GM19238 (cell line): ENCODE measurements around the gene COL1A1.

Experiments used
- DNase-seq: peaks from one replicate; pipeline ENCODE4 v3.0.0; 2011; ENCODE audit warnings: low spot score; ENCODE audit not compliant: insufficient read length

COL1A1 gene

GRCh38 chr17:50200457-50201275 is 765 bp downstream of the COL1A1 start:
- peak; percentile 87 for DNase-seq

DNA sequence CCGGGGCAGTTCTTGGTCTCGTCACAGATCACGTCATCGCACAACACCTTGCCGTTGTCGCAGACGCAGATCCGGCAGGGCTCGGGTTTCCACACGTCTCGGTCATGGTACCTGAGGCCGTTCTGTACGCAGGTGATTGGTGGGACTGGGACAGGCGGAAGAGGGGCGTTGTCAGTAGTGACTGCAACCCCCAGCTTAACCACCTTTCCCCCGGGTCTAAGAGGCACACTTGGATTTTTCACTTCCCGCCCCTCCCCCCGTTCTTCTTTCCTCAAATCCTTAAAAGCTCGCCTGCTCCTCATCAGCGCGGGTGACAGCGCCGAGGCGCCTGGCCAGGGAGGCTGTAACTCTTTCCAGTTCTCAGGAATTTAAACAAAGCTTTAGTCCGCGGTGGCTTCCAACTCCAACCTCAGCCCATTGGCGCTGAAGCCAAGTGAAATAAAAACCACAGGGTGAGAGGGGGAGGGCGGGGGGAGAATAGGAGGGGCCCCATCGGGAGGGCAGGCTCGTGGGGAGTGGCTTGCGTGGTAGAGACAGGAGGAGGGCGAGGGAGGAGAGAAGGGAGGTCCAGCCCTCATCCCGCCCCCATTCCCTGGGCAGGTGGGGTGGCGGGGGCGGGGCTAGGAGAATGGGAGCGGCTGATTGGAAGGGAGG is 1.5 kb downstream of the COL1A1 start:
- peak; percentile 63 for DNase-seq

GRCh38 chr17:50199211-50199802 is 2.1 kb downstream of the COL1A1 start:
- DNase-seq: no peak

GRCh38 chr17:50198026-50198669 is 3.3 kb downstream of the COL1A1 start:
- no peak for DNase-seq

GRCh38 chr17:50196826-50197225 is 4.6 kb downstream of the COL1A1 start:
- DNase-seq: no peak

GRCh38 chr17:50196036-50196435 is 5.4 kb downstream of the COL1A1 start:
- no peak for DNase-seq

DNA sequence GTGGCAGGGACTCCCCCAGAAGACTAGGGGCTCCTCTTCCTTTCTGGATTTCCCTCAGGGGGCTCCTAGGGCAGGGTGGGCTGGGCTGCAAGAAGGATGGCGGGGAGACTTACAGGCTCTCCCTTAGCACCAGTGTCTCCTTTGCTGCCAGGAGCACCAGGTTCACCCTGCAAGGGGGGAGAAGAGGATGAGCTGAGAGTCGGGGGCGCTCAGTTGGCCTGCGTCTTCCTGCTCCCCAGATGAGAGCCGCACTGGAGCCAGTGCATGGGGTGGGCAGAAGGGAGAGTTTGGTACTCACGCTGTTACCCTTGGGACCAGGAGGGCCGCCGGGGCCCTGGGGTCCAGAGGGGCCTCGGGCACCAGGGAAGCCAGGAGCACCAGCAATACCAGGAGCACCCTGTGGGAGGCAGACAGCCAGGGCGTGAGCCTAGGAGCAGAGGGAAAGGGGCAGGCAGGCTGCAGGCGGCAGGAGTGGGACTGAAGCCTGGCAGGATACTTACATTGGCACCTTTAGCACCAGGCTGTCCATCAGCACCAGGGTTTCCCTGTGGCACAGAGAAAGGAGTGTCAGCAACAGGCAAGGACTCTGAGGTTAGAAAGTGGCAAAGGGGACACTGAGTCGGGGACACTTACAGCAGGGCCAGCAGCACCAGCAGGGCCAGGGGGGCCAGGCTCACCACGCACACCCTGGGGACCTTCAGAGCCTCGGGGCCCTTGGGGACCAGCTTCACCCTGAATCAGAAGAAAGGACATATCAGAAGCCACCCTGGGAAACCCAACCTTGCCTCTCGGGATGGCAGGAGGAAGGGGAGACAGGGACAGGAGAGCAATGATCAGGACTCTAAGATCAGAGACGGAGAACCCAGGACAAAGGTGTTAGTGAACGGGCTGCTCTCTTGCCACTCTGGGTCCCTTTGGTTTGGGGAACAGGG is 6.2 kb downstream of the COL1A1 start:
- DNase-seq: no peak

DNA sequence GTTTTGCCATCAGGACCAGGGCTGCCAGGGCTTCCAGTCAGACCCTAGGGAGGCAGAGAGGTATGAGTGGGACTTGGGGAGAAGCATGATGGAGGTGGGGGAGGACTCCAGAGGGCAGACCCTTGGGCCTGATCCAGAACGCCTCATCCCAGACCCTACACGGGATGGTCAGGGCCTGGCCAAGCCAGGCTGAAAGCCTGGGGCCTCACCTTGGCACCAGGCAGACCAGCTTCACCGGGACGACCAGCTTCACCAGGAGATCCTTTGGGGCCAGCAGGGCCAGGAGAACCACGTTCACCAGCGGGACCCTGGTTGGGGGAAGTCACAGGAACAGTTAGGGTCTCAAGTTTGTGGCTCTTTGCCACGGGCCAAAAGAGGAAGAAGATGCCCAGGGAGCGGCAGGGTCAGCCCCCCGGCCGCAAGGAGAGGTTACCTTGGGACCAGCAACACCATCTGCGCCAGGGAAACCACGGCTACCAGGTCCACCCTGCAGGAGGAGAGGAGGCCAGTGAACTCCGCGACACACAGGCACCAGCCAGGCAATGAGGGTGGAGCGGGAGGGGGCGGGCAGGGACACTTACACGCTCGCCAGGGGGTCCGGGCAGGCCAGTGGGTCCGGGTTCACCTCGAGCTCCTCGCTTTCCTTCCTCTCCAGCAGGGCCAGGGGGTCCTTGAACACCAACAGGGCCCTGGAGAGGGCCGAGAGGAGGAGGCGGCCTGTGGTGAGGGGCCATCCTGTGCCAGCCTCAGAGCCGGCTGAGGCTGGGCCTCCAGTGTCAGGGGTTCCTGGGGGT is 7.1 kb downstream of the COL1A1 start:
- DNase-seq: no peak

GRCh38 chr17:50192618-50193291 is 8.7 kb downstream of the COL1A1 start:
- no peak for DNase-seq

DNA sequence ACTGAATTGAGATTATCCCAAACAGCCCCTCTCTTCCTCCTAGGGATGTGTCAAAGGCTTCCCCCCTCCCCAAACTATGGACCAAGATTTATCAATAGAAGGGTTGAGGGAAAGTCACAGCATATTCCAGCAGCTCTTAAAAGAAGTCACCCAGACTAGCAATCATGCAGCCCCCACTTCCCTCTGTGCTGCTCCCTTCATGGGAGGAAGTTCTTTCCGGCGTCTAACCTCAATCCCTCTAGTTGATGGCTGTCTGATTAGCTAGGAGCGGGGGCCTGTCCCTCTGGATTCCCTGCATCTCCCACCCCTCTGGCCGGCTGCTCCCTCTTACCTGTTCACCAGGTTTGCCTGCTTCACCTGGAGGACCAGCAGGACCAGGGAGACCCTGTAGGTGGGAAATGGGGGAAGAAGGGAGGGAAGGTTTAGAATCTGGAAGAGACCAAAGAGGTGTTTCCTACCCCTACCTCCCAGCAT is 9.2 kb downstream of the COL1A1 start:
- DNase-seq: no peak

DNA sequence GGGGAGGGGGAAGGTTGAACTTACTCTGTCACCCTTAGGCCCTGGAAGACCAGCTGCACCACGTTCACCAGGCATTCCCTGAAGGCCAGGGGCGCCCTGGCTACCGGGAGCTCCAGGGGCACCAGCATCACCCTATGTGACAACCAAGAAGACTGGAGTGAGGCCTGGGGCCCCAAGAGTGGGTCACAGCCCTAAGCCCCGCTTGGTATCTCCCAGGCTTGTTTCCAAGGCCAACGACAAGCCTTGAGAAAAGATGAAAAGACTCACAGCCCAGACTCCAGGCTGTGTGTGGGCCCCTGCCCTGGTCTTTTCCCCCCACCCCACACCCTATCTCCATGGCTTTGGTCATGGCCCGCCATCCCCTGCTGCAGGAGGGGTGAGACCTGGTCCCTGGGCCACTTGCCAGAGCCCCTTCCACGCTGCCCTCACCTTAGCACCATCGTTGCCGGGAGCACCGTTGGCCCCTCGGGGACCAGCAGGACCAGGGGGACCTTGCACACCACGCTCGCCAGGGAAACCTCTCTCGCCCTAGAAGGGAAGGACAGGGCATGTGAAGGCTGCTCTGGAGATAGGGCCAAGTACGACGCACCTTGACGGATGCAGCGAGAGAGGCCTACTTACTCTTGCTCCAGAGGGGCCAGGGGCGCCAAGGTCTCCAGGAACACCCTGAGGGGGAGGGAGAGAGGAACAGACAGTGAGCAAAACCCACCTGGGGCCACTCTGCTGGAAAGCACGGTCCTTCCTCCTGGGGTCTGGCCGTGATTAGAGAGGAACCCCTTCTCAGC is 9.9 kb downstream of the COL1A1 start:
- no peak for DNase-seq

DNA sequence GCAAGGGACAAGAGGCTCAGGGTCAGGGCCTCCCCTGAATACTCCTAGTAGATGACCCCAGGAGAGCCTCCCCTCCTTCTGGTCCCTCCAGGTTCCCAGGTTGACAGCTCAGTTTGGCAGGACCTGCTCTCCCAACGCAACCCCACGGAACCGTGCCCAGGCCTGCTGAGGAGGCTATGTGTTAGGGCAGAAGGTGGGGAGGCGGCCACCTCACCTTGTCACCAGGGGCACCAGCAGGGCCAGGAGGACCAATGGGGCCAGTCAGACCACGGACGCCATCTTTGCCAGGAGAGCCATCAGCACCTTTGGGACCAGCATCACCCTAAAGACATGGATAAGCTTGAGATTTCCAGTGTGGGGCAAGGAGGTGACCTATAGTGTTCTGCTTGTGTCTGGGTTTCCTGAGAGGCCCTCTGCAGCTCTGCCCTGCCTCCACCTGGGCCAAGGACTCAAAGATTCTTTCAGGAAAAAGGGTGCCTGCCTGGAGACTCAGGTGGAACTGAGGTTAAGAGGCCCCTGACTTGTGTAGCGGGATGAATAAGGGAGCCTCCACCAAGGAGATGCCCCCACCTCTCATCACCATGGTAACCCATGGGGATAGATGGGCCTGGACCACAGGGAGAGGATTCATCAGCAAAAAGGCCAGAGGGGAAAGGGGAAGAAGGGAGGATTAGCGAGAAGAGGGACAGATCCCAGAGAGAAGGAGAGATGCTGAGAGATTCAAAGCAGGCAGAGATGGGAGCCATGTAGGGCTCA is 10.7 kb downstream of the COL1A1 start:
- DNase-seq: no peak

DNA sequence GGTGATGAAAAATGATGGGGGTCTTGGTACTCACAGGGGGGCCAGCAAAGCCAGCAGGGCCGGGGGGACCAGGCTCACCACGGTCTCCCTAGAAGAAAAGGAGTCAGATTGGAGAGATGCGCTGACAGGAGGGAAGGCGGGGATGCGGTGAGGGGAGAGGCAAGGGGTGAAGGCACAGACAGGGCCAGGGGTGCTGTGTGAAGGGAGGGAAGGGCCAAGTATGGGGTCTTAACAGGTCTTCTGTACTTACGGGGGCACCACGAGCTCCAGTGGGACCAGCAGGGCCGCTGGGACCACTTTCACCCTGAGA is 11.2 kb downstream of the COL1A1 start:
- no peak for DNase-seq

DNA sequence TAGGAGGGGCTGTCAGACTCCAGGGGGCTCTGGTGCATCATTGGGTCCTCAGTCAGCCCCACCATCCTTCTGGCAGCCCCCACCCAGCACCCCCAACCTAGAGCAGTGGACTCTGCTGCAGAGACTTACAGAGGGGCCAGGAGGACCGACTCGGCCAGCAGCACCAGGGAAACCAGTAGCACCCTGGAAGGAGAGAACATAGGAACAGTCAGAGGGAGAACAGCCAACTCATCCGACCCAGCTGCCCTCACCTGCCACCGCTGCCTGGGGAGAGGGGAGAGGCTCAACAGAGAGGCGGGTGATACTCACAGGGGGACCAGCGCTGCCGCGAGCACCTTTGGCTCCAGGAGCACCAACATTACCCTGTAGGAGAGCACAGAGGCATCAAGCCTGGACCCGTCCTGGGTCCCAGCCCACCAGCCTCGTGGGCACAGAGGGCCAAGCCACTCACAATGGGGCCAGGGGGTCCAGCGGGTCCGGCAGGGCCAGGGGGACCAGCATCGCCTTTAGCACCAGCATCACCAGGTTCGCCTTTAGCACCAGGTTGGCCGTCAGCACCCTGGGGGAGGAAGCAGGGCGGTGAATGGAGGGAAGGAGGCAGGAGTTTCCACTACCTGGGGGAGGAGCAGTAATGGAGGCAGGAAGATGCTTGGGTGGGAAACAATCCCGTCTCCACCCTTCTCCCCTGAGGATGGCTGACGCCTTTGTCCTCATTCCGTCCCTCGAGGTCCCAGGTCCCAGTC is 11.7 kb downstream of the COL1A1 start:
- DNase-seq: no peak

DNA sequence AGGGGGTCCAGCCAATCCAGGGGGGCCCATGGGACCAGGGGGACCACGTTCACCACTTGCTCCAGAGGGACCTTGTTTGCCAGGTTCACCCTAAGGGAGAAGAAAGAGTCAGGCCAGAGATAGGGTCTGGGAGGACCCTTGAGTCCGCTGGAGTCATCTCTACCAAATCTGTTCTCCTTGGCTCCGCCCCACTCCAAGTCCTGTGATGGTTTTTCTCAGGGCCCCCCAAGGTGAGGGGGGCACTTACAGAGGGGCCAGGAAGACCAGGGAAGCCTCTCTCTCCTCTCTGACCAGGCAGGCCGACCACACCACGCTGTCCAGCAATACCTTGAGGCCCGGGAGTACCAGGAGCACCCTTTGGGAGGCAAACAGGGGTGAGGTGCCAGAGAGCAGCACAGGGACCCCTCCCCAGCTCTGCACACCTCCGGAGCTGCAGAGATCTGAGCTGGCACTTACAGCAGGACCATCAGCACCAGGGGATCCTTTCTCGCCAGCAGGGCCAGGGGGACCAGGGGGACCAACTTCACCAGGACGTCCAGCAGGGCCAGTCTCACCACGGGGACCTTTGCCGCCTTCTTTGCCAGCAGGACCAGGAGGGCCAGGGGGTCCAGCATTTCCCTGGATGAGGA is 12.4 kb downstream of the COL1A1 start:
- no peak for DNase-seq

DNA sequence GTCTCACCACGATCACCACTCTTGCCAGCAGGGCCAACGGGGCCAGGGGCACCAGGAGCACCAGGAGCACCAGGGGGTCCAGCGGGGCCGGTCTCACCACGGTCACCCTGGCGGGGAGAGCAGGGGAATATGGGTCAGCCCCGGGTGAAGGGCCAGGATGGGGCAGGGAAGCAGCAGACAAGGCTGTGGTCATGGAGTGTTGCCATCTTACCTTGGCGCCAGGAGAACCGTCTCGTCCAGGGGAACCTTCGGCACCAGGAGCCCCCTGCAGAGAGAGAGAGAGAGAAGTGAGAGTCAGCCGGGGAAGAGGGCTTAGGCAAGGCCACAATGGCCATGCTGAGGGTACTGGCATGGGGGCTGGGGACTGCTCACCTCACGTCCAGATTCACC is 12.9 kb downstream of the COL1A1 start:
- no peak for DNase-seq
